Gastrocnemius medialis (tissue), 4 donors: ENCODE measurements around the gene NAV2.

ENCODE experiments used
- CTCF ChIP-seq, 5 experiments: fragments of 450-650 bp in 3 of 5; fragments of 200-600 bp in 2 of 5; sonication (generic) in 2 of 5; IDR thresholded peaks in 4 of 5; conservative IDR thresholded peaks in 1 of 5; 1 replicate in 4 of 5; 2 replicates in 1 of 5; pipeline ENCODE4 v1.5.1; 2016 to 2019; ENCODE audit warnings: antibody characterized with exemption in 5 of 5, mild to moderate bottlenecking in 3 of 5, moderate library complexity in 3 of 5
- POLR2A ChIP-seq, 2 donors: fragments of 450-650 bp; IDR thresholded peaks; one replicate each; pipeline ENCODE4 v1.6.1; 2017; ENCODE audit warnings: antibody characterized with exemption in 2 of 2, mild to moderate bottlenecking in 2 of 2, moderate library complexity in 2 of 2

GRCh38 chr11:20084921-20085814 is 372.5 kb downstream of the NAV2 start:
- TF ChIP-seq POLR2A (IDR thresholded peaks at IDR 0.05) (no peak), CTCF (IDR thresholded peaks at IDR 0.05 in 4 of 5, conservative IDR thresholded peaks at IDR 0.05 in 1 of 5) (no peak)
